H1 (cell line): Measurements from ENCODE around the gene NPIPA5. TPM values are rescaled to one million over a fixed set of nuclear protein-coding genes. Genes with fewer than 3 reads are reported as not detected.
"Not testable (repeated sequence)": the region's sequence is repeated elsewhere in the genome, so short reads cannot be mapped to it uniquely, and the experiment has no call there.

Experiments
- CTCF ChIA-PET: fragments of 300-600 bp; sonication (Branson Sonifier 250); formaldehyde crosslinking; loops from one replicate; lab custom pipeline; 2021; ENCODE audit not compliant: partially characterized antibody; lab: Charles Lee
- POLR2A ChIA-PET: fragments of 300-600 bp; sonication (Branson Sonifier 250); formaldehyde crosslinking; loops from one replicate; lab custom pipeline; 2021; ENCODE audit warnings: inconsistent platforms; ENCODE audit not compliant: partially characterized antibody; lab: Charles Lee
- DNase-seq, 2 experiments: peaks; one replicate each; pipeline versions ENCODE4 v3.0.0 to v3.0.0-alpha.2; 2010 to 2022; ENCODE audit warnings: low spot score in 2 of 2, low read depth in 1 of 2, mixed read lengths in 1 of 2
- FAIRE-seq: peaks from 2 replicates; lab custom pipeline; 2011; peaks lifted over from hg19 to GRCh38; lab: Jason Lieb, UNC
- H2AFZ ChIP-seq: 2 replicates; pipeline ENCODE4 v1.8.1; 2012; ENCODE audit warnings: low read length, inconsistent platforms
- H2AK5ac ChIP-seq: 2 replicates; pipeline ENCODE4 v1.6.1; 2013; ENCODE audit warnings: low read depth, low read length
- H2BK120ac ChIP-seq: replicated peaks from 2 replicates; pipeline ENCODE3; 2013; ENCODE audit warnings: low read depth, low read length, inconsistent platforms
- H2BK12ac ChIP-seq: 2 replicates; pipeline ENCODE4 v1.6.1; 2013; ENCODE audit warnings: low read depth, low read length
- H2BK15ac ChIP-seq: 2 replicates; pipeline ENCODE4 v1.6.1; 2013; ENCODE audit warnings: low read length
- H2BK20ac ChIP-seq: 2 replicates; pipeline ENCODE4 v1.6.1; 2013; ENCODE audit warnings: low read length
- H2BK5ac ChIP-seq: 2 replicates; pipeline ENCODE4 v1.6.1; 2013; ENCODE audit warnings: low read depth, low read length
- H3K14ac ChIP-seq: 2 replicates; pipeline ENCODE4 v1.6.1; 2013; ENCODE audit warnings: inconsistent platforms; ENCODE audit not compliant: insufficient read length
- H3K18ac ChIP-seq: 2 replicates; pipeline ENCODE4 v1.6.1; 2013; ENCODE audit warnings: low read length; ENCODE audit errors: extremely low read depth
- H3K23ac ChIP-seq: 2 replicates; pipeline ENCODE4 v1.6.1; 2013; ENCODE audit warnings: inconsistent platforms; ENCODE audit not compliant: insufficient read length
- H3K23me2 ChIP-seq: 2 replicates; pipeline ENCODE4 v1.6.1; 2013; ENCODE audit warnings: low read depth, low read length
- H3K27ac ChIP-seq: 2 replicates; pipeline ENCODE4 v1.6.1; 2011; ENCODE audit warnings: low read depth, low read length, inconsistent platforms
- H3K27me3 ChIP-seq, 4 experiments: replicated peaks in 1 of 4; 1 replicate in 1 of 4; 2 replicates in 3 of 4; pipeline versions ENCODE4 v1.6.1 to v1.8.1; 2011 to 2013; ENCODE audit warnings: low read length in 3 of 4, mild to moderate bottlenecking in 3 of 4, inconsistent platforms in 2 of 4, mixed read lengths in 2 of 4, moderate library complexity in 1 of 4; ENCODE audit not compliant: control insufficient read depth in 3 of 4, insufficient read depth in 3 of 4; ENCODE audit errors: extremely low read depth in 1 of 4
- H3K36me3 ChIP-seq, 4 experiments: 2 replicates each; pipeline versions ENCODE4 v1.6.1 to v1.8.1; 2011 to 2013; ENCODE audit warnings: mild to moderate bottlenecking in 4 of 4, low read length in 3 of 4, moderate library complexity in 2 of 4, control low read depth in 1 of 4, inconsistent platforms in 1 of 4; ENCODE audit not compliant: insufficient read depth in 4 of 4, control insufficient read depth in 2 of 4
- H3K4ac ChIP-seq: replicated peaks from 2 replicates; pipeline ENCODE3; 2013; ENCODE audit warnings: low read length, low read depth, mixed read lengths, inconsistent platforms; ENCODE audit not compliant: insufficient read length
- H3K4me1 ChIP-seq, 4 experiments: replicated peaks in 1 of 4; 1 replicate in 1 of 4; 2 replicates in 3 of 4; pipeline versions ENCODE4 v1.6.1 to v1.8.1; 2011 to 2013; ENCODE audit warnings: low read length in 3 of 4, inconsistent platforms in 2 of 4, mixed read lengths in 1 of 4; ENCODE audit not compliant: insufficient read depth in 4 of 4, control insufficient read depth in 3 of 4
- H3K4me2 ChIP-seq, 2 experiments: 2 replicates each; pipeline versions ENCODE4 v1.6.1 to v1.8.1; 2011 to 2013; ENCODE audit warnings: low read depth in 2 of 2, low read length in 2 of 2, control low read depth in 1 of 2, inconsistent platforms in 1 of 2, mild to moderate bottlenecking in 1 of 2; ENCODE audit not compliant: insufficient read depth in 1 of 2
- H3K4me3 ChIP-seq, 4 experiments: fragments of 200-600, 300-600 bp in 1 of 4; sonication (generic), shearing (Covaris generic), sonication (Bioruptor Twin) in 1 of 4; 2 replicates each; pipeline versions ENCODE4 v1.5.1 to v1.8.1; 2011 to 2016; ENCODE audit warnings: low read length in 4 of 4, low read depth in 3 of 4, control low read depth in 2 of 4, inconsistent platforms in 2 of 4, mild to moderate bottlenecking in 2 of 4, mixed read lengths in 1 of 4, moderate library complexity in 1 of 4; ENCODE audit not compliant: insufficient read depth in 2 of 4; ENCODE audit errors: extremely low read depth in 1 of 4
- H3K56ac ChIP-seq: replicated peaks from 2 replicates; pipeline ENCODE3; 2013; ENCODE audit warnings: low read depth, mild to moderate bottlenecking, mixed read lengths, low read length, inconsistent platforms; ENCODE audit not compliant: insufficient read length
- H3K79me1 ChIP-seq: 2 replicates; pipeline ENCODE4 v1.6.1; 2013; ENCODE audit warnings: low read depth, low read length, control low read depth
- H3K79me2 ChIP-seq, 2 experiments: 2 replicates each; pipeline versions ENCODE4 v1.6.1 to v1.8.1; 2012 to 2013; ENCODE audit warnings: low read length in 2 of 2, mild to moderate bottlenecking in 2 of 2, inconsistent platforms in 1 of 2; ENCODE audit not compliant: insufficient read depth in 2 of 2, control insufficient read depth in 1 of 2
- H3K9ac ChIP-seq, 4 experiments: replicated peaks in 1 of 4; 1 replicate in 1 of 4; 2 replicates in 3 of 4; pipeline versions ENCODE4 v1.6.1 to v1.8.1; 2011 to 2013; ENCODE audit warnings: low read depth in 3 of 4, low read length in 3 of 4, control low read depth in 2 of 4, mild to moderate bottlenecking in 2 of 4, moderate library complexity in 2 of 4, inconsistent platforms in 1 of 4; ENCODE audit errors: extremely low read depth in 1 of 4
- H3K9me3 ChIP-seq, 2 experiments: 2 replicates each; pipeline versions ENCODE4 v1.6.1 to v1.8.1; 2012 to 2013; ENCODE audit warnings: mild to moderate bottlenecking in 2 of 2, moderate library complexity in 2 of 2, control low read depth in 1 of 2, inconsistent platforms in 1 of 2, low read depth in 1 of 2, low read length in 1 of 2, mixed read lengths in 1 of 2; ENCODE audit not compliant: insufficient read depth in 2 of 2
- H4K20me1 ChIP-seq, 2 experiments: replicated peaks in 1 of 2; 2 replicates each; pipeline versions ENCODE3 to v1.8.1; 2011 to 2013; ENCODE audit warnings: inconsistent platforms in 2 of 2, low read length in 2 of 2, mild to moderate bottlenecking in 1 of 2; ENCODE audit not compliant: insufficient read depth in 2 of 2, control insufficient read depth in 1 of 2
- H4K5ac ChIP-seq: 2 replicates; pipeline ENCODE4 v1.6.1; 2013; ENCODE audit warnings: low read length, low read depth, mixed read lengths, inconsistent platforms; ENCODE audit not compliant: insufficient read length
- H4K8ac ChIP-seq: 2 replicates; pipeline ENCODE4 v1.8.0; 2013; ENCODE audit warnings: mild to moderate bottlenecking, moderate library complexity, low read length, inconsistent platforms; ENCODE audit not compliant: insufficient read depth; ENCODE audit errors: extremely low read depth
- H4K91ac ChIP-seq: replicated peaks from 2 replicates; pipeline ENCODE3; 2013; ENCODE audit warnings: low read length, mixed read lengths, inconsistent platforms; ENCODE audit not compliant: insufficient read length
- WGBS, 2 experiments: shearing (Covaris generic) in 1 of 2; methylation state at CpG; one replicate each; pipeline versions ENCODE4 v1.1.6 to v1.1.7; 2013 to 2015; ENCODE audit warnings: low lambda C conversion rate in 2 of 2, mixed read lengths in 2 of 2, inconsistent platforms in 1 of 2, low coverage in 1 of 2, missing lambda C conversion rate in 1 of 2; ENCODE audit not compliant: insufficient replicate concordance in 2 of 2, insufficient coverage in 1 of 2, insufficient read length in 1 of 2; ENCODE audit errors: extremely low coverage in 1 of 2, missing lambda C conversion rate in 1 of 2; 5-methylcytosine and 5-hydroxymethylcytosine counted together
- polyA plus RNA-seq, 7 experiments: library from polyadenylated mRNA; depleted of rRNA in 3 of 7; stranded (reverse) in 5 of 7; unstranded in 2 of 7; fragments of >200 nt in 5 of 7; fragments of 200-250 nt in 2 of 7; gene quantifications; 1 replicate in 5 of 7; 2 replicates in 1 of 7; 4 replicates in 1 of 7; pipeline versions ENCODE4 v1.2.1 to v1.2.3, GENCODE V29; 2011 to 2013; ENCODE audit warnings: missing spikeins in 2 of 7, mixed read lengths in 2 of 7
- total RNA-seq: library from RNA; stranded (reverse); fragmentation: NEBNext Ultra II Directional; extraction: Animal tissue kit (Norgen Biotek cat#: 25700); gene quantifications from 2 replicates; pipeline ENCODE4 v1.2.1, GENCODE V29; 2021

Gene NPIPA5
- total and polyA plus RNA-seq, 2 of the 8 experiments (the other 6 are each of a cell fraction or from before 2014, with no cell fraction given) = 0.61 to 4.1 TPM

DNA sequence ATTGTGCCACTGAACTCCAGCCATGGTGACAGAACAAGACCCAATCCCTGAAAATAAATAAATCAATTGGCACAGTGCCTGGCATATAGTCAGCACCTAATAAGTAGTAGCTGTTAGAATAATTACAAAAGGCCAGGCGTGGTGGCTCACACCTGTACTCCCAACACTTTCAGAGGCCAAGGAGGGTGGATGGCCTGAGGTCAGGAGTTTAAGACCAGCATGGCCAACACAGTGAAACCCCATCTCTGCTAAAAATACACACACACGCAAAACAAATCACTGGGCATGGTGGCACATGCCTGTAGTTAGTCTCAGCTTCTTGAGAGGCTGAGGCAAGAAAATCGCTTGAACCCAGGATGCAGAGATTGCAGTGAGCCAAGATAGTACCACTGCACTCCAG is 25.2 kb downstream of the NPIPA5 start:
- H3K4me3 ChIP-seq, H4K91ac ChIP-seq, H2BK120ac ChIP-seq, H3K56ac ChIP-seq, H2AFZ ChIP-seq, H4K8ac ChIP-seq, H3K14ac ChIP-seq, H3K4me2 ChIP-seq, H3K4me1 ChIP-seq, POLR2A ChIA-PET, H3K9me3 ChIP-seq, DNase-seq, H4K20me1 ChIP-seq, H3K18ac ChIP-seq, H3K36me3 ChIP-seq, H3K23ac ChIP-seq, H3K27me3 ChIP-seq, H3K4ac ChIP-seq, H2BK20ac ChIP-seq, FAIRE-seq, H2BK12ac ChIP-seq, H3K23me2 ChIP-seq, H3K9ac ChIP-seq, H3K27ac ChIP-seq, CTCF ChIA-PET, H3K79me1 ChIP-seq, H4K5ac ChIP-seq, H3K79me2 ChIP-seq, H2AK5ac ChIP-seq, H2BK5ac ChIP-seq, H2BK15ac ChIP-seq: not testable (repeated sequence)
- WGBS, 2 experiments = 92% methylated on average over 1 of the region's 3 CpGs; no CpG with 5 or more reads in 1 of the 2 experiments

DNA sequence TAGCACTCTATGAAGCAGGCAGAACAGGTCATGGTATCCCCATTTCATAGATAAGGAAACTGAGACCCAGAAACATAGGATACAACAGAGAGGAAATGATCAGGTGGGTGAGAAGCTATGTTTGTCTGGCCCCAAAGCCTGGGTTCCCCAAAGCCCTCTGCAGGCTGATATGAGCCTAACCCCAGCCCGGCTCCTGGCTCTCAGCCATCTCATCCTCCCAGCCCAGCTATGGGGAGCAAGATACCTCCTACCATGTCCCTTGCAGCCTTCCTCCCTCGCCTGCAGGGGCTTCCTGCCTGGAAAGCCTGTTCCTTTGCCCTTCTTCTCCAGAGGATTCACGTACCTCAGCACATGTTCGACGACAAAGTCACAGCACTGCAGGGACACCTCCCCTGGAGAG is 26.3 kb downstream of the NPIPA5 start:
- H3K79me2 ChIP-seq, POLR2A ChIA-PET, H2AK5ac ChIP-seq, H2BK5ac ChIP-seq, H2BK20ac ChIP-seq, H2BK120ac ChIP-seq, H3K4me3 ChIP-seq, H3K27ac ChIP-seq, H2BK12ac ChIP-seq, DNase-seq, FAIRE-seq, H3K4me1 ChIP-seq, H2BK15ac ChIP-seq, H4K20me1 ChIP-seq, H3K56ac ChIP-seq, H3K18ac ChIP-seq, H3K79me1 ChIP-seq, H4K8ac ChIP-seq, H3K9me3 ChIP-seq, H3K36me3 ChIP-seq, H3K27me3 ChIP-seq, H3K14ac ChIP-seq, H3K23ac ChIP-seq, H3K23me2 ChIP-seq, H3K4ac ChIP-seq, H4K91ac ChIP-seq, H3K4me2 ChIP-seq, CTCF ChIA-PET, H4K5ac ChIP-seq, H3K9ac ChIP-seq, H2AFZ ChIP-seq: not testable (repeated sequence)
- no CpG with 5 or more reads among the region's 5 CpGs for WGBS, 2 experiments
